Lower leg skin (tissue), 3 donors: Measurements from ENCODE around the gene ST3GAL3.

ENCODE experiments used
- POLR2A ChIP-seq, 2 donors: fragments of 450-650 bp; IDR thresholded peaks; one replicate each; pipeline ENCODE4 v1.6.1; 2016 to 2017; ENCODE audit warnings: antibody characterized with exemption in 2 of 2, mild to moderate bottlenecking in 1 of 2, moderate library complexity in 1 of 2
- TF ChIP-seq, protein P1 (sequence below), 3 donors: fragments of 450-650 bp; IDR thresholded peaks; one replicate each; pipeline ENCODE4 v1.5.1; 2016; ENCODE audit warnings: antibody characterized with exemption in 3 of 3, mild to moderate bottlenecking in 3 of 3, moderate library complexity in 2 of 3

DNA sequence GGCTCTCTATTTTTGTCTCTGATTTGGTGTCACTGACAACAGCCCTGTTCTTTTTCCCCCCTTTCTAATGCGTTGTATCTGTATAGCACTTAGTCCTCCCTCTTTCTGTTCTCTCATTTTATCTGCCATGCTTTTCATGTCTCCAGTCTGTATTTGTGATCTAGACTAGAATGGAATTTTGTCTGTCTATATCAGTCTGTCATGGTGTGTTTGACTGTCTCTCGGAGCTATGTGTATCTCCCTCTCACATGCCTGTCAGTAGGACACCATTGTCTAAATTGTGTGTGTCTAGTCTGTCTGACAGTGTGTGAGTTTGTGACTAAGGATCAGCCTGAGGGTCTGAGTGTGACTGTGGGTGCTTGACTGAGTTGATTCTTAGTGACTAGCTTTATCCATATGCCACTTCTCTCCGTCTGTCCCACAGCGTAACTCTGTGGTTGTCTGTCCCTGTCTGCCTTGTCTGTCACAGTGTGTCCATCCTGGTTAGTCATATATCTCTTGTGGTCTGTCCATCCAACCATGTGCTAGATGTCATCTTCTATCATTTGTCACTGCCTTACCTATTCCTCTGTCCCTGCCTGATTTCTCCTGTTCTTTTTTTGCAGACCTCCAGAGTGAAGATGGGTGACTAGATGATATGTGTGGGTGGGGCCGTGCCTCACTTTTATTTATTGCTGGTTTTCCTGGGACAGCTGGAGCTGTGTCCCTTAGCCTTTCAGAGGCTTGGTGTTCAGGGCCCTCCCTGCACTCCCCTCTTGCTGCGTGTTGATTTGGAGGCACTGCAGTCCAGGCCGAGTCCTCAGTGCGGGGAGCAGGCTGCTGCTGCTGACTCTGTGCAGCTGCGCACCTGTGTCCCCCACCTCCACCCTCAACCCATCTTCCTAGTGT lies 270.3 kb downstream of the ST3GAL3 start:
- no peak for TF ChIP-seq POLR2A (IDR thresholded peaks at IDR 0.05)
- TF ChIP-seq, protein P1, sequence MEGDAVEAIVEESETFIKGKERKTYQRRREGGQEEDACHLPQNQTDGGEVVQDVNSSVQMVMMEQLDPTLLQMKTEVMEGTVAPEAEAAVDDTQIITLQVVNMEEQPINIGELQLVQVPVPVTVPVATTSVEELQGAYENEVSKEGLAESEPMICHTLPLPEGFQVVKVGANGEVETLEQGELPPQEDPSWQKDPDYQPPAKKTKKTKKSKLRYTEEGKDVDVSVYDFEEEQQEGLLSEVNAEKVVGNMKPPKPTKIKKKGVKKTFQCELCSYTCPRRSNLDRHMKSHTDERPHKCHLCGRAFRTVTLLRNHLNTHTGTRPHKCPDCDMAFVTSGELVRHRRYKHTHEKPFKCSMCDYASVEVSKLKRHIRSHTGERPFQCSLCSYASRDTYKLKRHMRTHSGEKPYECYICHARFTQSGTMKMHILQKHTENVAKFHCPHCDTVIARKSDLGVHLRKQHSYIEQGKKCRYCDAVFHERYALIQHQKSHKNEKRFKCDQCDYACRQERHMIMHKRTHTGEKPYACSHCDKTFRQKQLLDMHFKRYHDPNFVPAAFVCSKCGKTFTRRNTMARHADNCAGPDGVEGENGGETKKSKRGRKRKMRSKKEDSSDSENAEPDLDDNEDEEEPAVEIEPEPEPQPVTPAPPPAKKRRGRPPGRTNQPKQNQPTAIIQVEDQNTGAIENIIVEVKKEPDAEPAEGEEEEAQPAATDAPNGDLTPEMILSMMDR (IDR thresholded peaks at IDR 0.05) = no peak
